Neural crest cell (in vitro differentiated cells): Measurements from ENCODE around the gene VWA7. TPM values are rescaled to one million over a fixed set of nuclear protein-coding genes. Genes with fewer than 3 reads are reported as not detected.
A peak's percentile ranks its signal among the peaks of the same experiment; 100 is the strongest.

Source experiments
- DNase-seq: peaks from one replicate; pipeline ENCODE4 v3.0.0; 2021; ENCODE audit warnings: low read depth, mixed read lengths, low spot score
- H3K27ac Mint-ChIP-seq: one replicate; pipeline ENCODE4 v1.8.0; 2021; ENCODE audit warnings: mild to moderate bottlenecking, mixed read lengths; ENCODE audit not compliant: unreplicated experiment
- H3K27me3 Mint-ChIP-seq: 2 replicates; pipeline ENCODE4 v1.8.0; 2021; ENCODE audit warnings: low read depth, mild to moderate bottlenecking, mixed read lengths
- H3K36me3 Mint-ChIP-seq: 2 replicates; pipeline ENCODE4 v1.8.0; 2021; ENCODE audit warnings: low read depth, mild to moderate bottlenecking, mixed read lengths
- H3K4me1 Mint-ChIP-seq: 2 replicates; pipeline ENCODE4 v1.8.0; 2021; ENCODE audit warnings: mixed read lengths
- H3K4me3 Mint-ChIP-seq: one replicate; pipeline ENCODE4 v1.8.0; 2021; ENCODE audit warnings: mild to moderate bottlenecking, mixed read lengths
- H3K9me3 Mint-ChIP-seq: 2 replicates; pipeline ENCODE4 v1.8.0; 2021; ENCODE audit warnings: mixed read lengths
- total RNA-seq: library from RNA; stranded (reverse); gene quantifications from 2 replicates; pipeline ENCODE4 v1.2.1, GENCODE V29; 2021
- TF ChIP-seq, protein P1 (sequence below): fragments of 200-600 bp; sonication (generic); conservative IDR thresholded peaks from 2 replicates; pipeline ENCODE4 v1.5.0; 2021; ENCODE audit warnings: antibody characterized with exemption, mild to moderate bottlenecking

The VWA7 gene
- total RNA-seq, 1 donor from 2014 or later: 2.7 TPM

DNA sequence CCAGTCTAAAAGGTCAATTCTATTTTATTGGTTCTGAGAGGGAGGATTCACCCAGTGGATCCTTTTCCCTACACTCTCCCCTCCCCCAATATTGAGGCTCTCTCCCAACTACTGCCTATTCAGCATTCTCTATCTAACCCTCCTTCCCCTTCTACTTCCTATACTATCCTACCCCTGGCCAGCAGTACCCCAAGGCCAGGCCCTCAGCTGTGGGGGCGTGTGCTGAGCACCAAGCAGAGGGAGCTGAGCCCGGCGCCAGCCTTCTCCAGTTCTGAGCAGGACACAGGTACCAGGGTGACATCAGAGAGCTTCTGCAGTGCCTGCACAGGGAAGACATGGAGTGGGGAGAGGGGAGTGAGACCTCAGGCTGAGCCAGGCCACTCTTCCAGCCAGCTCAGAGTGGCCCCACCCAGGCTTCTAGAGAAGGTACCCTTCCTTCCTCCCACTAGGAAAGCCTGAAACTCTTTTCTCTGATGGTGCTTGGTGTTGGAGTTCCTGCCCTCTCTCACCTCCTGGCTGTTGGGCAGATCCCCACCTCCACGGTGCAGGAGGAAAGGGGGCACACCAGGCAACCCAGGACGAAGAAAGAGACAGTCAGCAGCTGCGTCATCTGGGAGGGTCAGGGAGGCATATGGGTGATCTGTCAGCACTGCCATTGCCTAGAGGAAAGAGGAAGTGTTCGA, 50.0 kb downstream of the VWA7 start:
- H3K36me3 Mint-ChIP-seq: peaks cover 40% of the 10 kb centered on the region
- H3K4me1 Mint-ChIP-seq: peaks cover 33% of the 10 kb centered on the region
- no peaks in the 10 kb centered on the region for H3K9me3 Mint-ChIP-seq
- DNase-seq: no peak
- TF ChIP-seq, protein P1, sequence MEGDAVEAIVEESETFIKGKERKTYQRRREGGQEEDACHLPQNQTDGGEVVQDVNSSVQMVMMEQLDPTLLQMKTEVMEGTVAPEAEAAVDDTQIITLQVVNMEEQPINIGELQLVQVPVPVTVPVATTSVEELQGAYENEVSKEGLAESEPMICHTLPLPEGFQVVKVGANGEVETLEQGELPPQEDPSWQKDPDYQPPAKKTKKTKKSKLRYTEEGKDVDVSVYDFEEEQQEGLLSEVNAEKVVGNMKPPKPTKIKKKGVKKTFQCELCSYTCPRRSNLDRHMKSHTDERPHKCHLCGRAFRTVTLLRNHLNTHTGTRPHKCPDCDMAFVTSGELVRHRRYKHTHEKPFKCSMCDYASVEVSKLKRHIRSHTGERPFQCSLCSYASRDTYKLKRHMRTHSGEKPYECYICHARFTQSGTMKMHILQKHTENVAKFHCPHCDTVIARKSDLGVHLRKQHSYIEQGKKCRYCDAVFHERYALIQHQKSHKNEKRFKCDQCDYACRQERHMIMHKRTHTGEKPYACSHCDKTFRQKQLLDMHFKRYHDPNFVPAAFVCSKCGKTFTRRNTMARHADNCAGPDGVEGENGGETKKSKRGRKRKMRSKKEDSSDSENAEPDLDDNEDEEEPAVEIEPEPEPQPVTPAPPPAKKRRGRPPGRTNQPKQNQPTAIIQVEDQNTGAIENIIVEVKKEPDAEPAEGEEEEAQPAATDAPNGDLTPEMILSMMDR: no peak
- H3K4me3 Mint-ChIP-seq: peak overlapping the region; percentile 80
- peaks cover 4% of the 10 kb centered on the region for H3K27me3 Mint-ChIP-seq
- H3K27ac Mint-ChIP-seq: no peak overlapping the region

DNA sequence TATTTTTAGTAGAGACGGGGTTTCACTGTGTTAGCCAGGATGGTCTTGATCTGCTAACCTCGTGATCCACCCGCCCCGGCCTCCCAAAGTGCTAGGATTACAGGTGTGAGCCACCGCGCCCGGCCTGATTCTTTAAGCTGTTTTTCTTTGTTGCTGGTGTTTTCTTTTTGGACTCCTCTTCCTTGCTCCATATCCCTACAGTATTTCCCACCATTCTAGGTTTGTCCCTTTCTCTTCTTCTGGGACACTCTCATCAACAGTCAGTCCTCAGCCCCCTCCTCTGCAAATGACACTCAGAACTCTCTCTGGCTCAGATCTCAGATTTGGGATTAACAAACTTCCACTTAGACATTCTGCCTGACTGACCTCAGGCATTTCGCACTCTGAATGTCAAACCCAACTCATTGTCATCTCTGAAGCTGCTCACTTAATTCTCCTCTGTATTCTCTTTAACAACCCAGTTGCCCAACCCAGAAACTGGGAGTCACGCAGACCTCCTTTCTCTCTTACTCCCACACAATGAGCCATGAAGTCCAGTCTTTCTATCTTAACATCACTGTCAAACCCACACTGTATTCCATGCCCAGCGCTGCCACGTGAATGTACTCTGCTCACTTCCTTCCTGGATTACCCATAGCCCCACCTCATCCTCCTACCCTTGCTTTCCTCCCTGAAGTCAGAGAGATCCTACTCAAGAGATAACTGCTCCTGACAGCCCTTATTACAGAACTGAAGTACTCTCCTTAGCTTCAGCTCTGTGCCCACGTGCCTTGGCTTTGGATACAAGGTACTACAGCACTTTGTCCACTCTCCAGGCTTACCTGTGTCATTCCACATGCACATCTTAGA, 51.4 kb downstream of the VWA7 start:
- no peak for DNase-seq
- Mint-ChIP-seq H3K27me3 (peaks cover 7% of the 10 kb centered on the region), H3K4me1 (peaks cover 28% of the 10 kb centered on the region), H3K27ac (peak overlapping the region; percentile 38), H3K36me3 (peaks cover 36% of the 10 kb centered on the region), H3K9me3 (no peaks in the 10 kb centered on the region), H3K4me3 (peak overlapping the region; percentile 45)
- TF ChIP-seq, protein P1: no peak

DNA sequence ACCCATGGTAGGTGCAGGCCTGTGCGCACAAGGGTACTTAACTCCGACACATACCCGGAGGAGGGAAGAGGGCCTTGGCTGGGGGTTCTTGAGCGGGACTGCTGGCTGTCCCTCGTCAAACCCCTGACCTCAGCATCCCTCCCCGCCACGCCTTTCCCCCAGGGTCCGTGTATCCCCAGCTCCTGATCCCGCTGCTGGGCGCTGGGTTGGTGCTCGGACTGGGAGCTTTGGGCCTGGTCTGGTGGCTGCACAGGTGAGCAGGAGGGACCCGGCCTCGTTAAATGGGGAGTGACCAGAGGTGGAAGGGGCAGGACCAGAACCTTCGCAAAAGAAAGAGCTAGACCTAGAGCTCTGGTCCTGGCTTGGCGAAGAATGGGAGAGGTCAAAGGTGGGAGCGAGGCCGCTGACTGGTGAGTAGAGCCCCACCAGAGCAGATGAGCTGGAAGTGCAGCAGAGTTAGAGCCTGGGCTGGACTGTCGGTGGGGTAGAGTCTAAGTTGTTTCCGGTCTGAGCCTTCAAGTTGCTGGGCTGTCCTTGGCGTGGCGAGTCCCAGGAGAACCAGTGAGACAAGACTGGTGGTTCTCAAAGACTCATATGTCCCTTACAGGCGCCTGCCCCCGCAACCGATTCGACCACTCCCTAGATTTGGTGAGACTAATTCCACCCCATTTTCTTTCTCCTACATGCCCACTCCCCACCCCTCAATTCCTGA, 53.0 kb downstream of the VWA7 start:
- TF ChIP-seq, protein P1: no peak
- no peak overlapping the region for H3K27ac Mint-ChIP-seq
- peaks cover 16% of the 10 kb centered on the region for H3K4me1 Mint-ChIP-seq
- no peaks in the 10 kb centered on the region for H3K9me3 Mint-ChIP-seq
- peaks cover 3% of the 10 kb centered on the region for H3K27me3 Mint-ChIP-seq
- H3K36me3 Mint-ChIP-seq: peaks cover 28% of the 10 kb centered on the region
- DNase-seq: no peak
- peak overlapping the region; percentile 27 for H3K4me3 Mint-ChIP-seq

DNA sequence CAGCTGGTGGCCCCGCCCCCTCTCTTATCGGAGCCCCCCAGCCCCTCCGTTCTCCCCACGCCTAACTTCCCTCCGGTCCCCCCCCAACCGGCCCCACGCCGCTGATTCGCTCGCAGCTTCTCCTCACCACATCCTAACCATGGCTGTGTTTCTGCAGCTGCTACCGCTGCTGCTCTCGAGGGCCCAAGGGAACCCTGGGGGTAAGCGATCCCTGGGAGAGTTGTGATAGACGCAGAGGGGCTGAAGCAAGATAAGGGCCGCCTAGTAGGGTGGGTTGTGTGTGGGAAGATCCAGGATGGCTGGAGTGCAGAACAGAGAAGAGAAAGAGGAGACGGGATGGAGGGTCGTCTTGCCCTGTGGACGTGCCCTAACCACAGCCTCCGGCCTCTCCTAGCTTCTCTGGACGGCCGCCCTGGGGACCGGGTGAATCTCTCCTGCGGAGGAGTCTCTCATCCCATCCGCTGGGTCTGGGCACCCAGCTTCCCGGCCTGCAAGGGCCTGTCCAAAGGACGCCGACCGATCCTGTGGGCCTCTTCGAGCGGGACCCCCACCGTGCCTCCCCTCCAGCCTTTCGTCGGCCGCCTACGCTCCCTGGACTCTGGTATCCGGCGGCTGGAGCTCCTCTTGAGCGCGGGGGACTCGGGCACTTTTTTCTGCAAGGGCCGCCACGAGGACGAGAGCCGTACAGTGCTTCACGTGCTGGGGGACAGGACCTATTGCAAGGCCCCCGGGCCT, 53.7 kb downstream of the VWA7 start, which contains the start of gene MPIG6B:
Gene MPIG6B, plus strand, starts transcription at position 129 of the 735 bp plus-strand sequence. Its CDS starts 11 bp downstream, at position 140.
- H3K36me3 Mint-ChIP-seq: peaks cover 28% of the 10 kb centered on the region
- H3K4me1 Mint-ChIP-seq: peaks cover 9% of the 10 kb centered on the region
- H3K27me3 Mint-ChIP-seq: peaks cover 3% of the 10 kb centered on the region
- H3K4me3 Mint-ChIP-seq: peak within 1 kb of the TSS; percentile 59
- TF ChIP-seq, protein P1: no peak
- H3K9me3 Mint-ChIP-seq: no peaks in the 10 kb centered on the region
- no peak for DNase-seq
- H3K27ac Mint-ChIP-seq: no peak within 1 kb of the TSS

DNA sequence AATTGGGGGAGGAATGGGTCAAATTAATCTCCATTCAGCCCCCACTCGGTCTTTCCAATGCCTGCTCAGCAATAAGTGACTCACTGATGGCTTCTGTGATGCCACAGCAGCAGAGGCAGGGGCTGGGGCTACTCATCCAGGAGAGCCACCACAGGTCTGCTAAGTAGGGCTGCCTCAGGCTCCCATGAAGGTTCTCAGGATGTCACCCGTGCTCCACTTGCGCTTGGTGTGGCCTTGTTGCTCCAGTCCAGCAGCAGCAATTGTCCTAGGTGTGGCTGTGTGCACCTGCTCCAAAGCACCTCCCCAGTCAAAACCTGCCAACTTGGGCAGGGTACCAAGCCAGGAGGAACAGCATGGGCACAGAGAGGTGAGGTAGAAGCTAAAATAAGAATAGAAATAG, 55.0 kb downstream of the VWA7 start:
- no peak overlapping the region for H3K27ac Mint-ChIP-seq
- H3K4me3 Mint-ChIP-seq: peak overlapping the region; percentile 59
- H3K27me3 Mint-ChIP-seq: peaks cover 3% of the 10 kb centered on the region
- TF ChIP-seq, protein P1: no peak
- DNase-seq: no peak
- peaks cover 22% of the 10 kb centered on the region for H3K36me3 Mint-ChIP-seq
- H3K9me3 Mint-ChIP-seq: no peaks in the 10 kb centered on the region
- peaks cover 8% of the 10 kb centered on the region for H3K4me1 Mint-ChIP-seq
